K562 (cell line): ENCODE results near the gene SNX25. TPM values are rescaled to one million over a fixed set of nuclear protein-coding genes. Genes with fewer than 3 reads are reported as not detected.

Experiments used
- ARID1B ChIP-seq: fragments of 450-650 bp; IDR thresholded peaks from 2 replicates; pipeline ENCODE4 v1.6.1; 2016; ENCODE audit warnings: antibody characterized with exemption, mild to moderate bottlenecking, inconsistent platforms
- CSDE1 ChIP-seq, 2 experiments: fragments of 450-650 bp; IDR thresholded peaks; 2 replicates each; pipeline ENCODE4 v1.6.1; 2016; ENCODE audit warnings: mild to moderate bottlenecking in 1 of 2
- E2F3 ChIP-seq: fragments of 250-450 bp; sonication (Bioruptor Pico); IDR thresholded peaks from 2 replicates; pipeline ENCODE4 v1.4.0; 2020; ENCODE audit warnings: mild to moderate bottlenecking
- JUND ChIP-seq, 2 experiments: IDR thresholded peaks; 2 replicates in 1 of 2; 3 replicates in 1 of 2; pipeline ENCODE4 v1.6.1; 2011; ENCODE audit warnings: borderline replicate concordance in 2 of 2, low read depth in 2 of 2, low read length in 2 of 2, improper control_type of control experiment in 1 of 2, missing biosample characterization in 1 of 2, missing genetic modification characterization in 1 of 2, missing genetic modification reagents in 1 of 2
- MCM2 ChIP-seq: fragments of 450-650 bp; IDR thresholded peaks from 2 replicates; pipeline ENCODE4 v1.6.1; 2017; ENCODE audit warnings: low read depth, mild to moderate bottlenecking
- NFIC ChIP-seq: fragments of 450-650 bp; IDR thresholded peaks from 2 replicates; pipeline ENCODE4 v1.6.1; 2017; ENCODE audit warnings: mild to moderate bottlenecking, inconsistent platforms
- SIN3A ChIP-seq, 2 experiments: fragments of 150-350 bp in 1 of 2; IDR thresholded peaks; 2 replicates each; pipeline ENCODE4 v1.6.1; 2011 to 2016; ENCODE audit warnings: borderline replicate concordance in 2 of 2, low read depth in 2 of 2, low read length in 2 of 2, mild to moderate bottlenecking in 2 of 2, moderate library complexity in 2 of 2; ENCODE audit not compliant: control insufficient read depth in 1 of 2
- SRF ChIP-seq, 2 experiments: fragments of 250-450, 450-650 bp in 1 of 2; sonication (Bioruptor Pico) in 1 of 2; sonication (generic) in 1 of 2; formaldehyde crosslinking; IDR thresholded peaks; 2 replicates each; pipeline versions ENCODE4 v1.5.0 to v1.5.1; 2020 to 2022; ENCODE audit warnings: mild to moderate bottlenecking in 1 of 2, missing genetic modification reagents in 1 of 2
- TAL1 ChIP-seq: fragments of 450-650 bp; IDR thresholded peaks from 2 replicates; pipeline ENCODE4 v1.6.1; 2016; ENCODE audit warnings: mild to moderate bottlenecking
- ZC3H11A ChIP-seq: IDR thresholded peaks from 2 replicates; pipeline ENCODE4 v1.6.1; 2012; ENCODE audit warnings: low read depth, low read length, improper control_type of control experiment
- ZNF274 ChIP-seq: IDR thresholded peaks from 2 replicates; pipeline ENCODE4 v1.6.1; 2011; ENCODE audit warnings: low read depth, mild to moderate bottlenecking, low read length, moderate library complexity, borderline replicate concordance
- polyA plus RNA-seq, 8 experiments: library from polyadenylated mRNA; depleted of rRNA in 4 of 8; stranded (reverse) in 5 of 8; unstranded in 3 of 8; fragments of >200 nt; fragmentation: Nextera tagmentation in 2 of 8; fragmentation: Illumina TruSeq in 1 of 8; extraction: Ambion mirVana in 2 of 8; extraction: Trizol in 1 of 8; gene quantifications; 2 replicates each; pipeline versions ENCODE4 v1.2.1 to v1.2.3, GENCODE V29; 2011 to 2014; ENCODE audit warnings: inconsistent platforms in 1 of 8, missing spikeins in 1 of 8
- total RNA-seq, 7 experiments: library from RNA; depleted of rRNA in 6 of 7; stranded (reverse); fragments of >200 nt in 6 of 7; fragmentation: Illumina TruSeq in 2 of 7; extraction: Trizol in 2 of 7; gene quantifications; 2 replicates each; pipeline versions ENCODE4 v1.2.1 to v1.2.3, GENCODE V29; 2011 to 2021; ENCODE audit warnings: low replicate concordance in 1 of 7
- TF ChIP-seq, protein P1 (sequence below): fragments of 450-650 bp; IDR thresholded peaks from 2 replicates; pipeline ENCODE4 v1.6.1; 2016; ENCODE audit warnings: borderline replicate concordance
- TF ChIP-seq, protein P2 (sequence below): sonication (generic); formaldehyde crosslinking; IDR thresholded peaks from 2 replicates; pipeline ENCODE4 v1.8.0; 2022; ENCODE audit warnings: mild to moderate bottlenecking, missing genetic modification reagents

Gene SNX25
- total and polyA plus RNA-seq, 9 of the 15 experiments (the other 6 are each of a cell fraction or from before 2014, with no cell fraction given): 2.5 to 23.4 (median 13.3) TPM

DNA sequence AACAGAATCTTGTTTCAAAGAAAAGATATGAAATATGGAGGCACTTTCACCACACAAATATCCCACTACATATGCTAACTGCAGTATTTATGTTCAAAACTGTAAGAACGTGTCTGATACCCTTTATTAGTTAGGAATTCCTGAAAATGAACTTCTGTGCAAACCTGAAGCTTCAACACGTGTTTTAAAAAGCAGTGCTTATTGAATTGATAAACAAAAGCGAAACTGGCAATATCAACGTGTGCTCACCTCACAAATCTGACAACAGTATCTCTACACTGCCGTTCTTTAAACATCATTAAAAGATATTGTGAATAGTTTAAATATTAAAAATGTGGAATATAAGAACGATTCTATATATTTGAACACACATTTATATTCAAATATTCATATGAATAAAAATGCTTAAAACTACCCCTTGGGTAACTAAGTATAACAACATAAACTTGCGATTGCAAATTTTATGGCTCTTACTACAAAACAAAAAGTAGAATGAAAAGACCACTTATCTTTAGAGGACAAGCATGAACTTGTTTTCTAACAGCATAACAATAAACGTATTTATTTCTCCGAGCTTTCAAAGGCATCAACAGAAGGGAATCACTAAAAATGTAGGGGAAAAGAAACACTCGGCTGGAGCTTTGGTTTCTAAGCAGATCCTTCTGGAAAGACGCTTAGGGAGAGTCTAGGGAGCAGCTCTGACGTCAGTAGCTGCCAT lies 186.0 kb downstream of the SNX25 start, which contains the start of gene LRP2BP (continued):
- TF ChIP-seq, protein P1, sequence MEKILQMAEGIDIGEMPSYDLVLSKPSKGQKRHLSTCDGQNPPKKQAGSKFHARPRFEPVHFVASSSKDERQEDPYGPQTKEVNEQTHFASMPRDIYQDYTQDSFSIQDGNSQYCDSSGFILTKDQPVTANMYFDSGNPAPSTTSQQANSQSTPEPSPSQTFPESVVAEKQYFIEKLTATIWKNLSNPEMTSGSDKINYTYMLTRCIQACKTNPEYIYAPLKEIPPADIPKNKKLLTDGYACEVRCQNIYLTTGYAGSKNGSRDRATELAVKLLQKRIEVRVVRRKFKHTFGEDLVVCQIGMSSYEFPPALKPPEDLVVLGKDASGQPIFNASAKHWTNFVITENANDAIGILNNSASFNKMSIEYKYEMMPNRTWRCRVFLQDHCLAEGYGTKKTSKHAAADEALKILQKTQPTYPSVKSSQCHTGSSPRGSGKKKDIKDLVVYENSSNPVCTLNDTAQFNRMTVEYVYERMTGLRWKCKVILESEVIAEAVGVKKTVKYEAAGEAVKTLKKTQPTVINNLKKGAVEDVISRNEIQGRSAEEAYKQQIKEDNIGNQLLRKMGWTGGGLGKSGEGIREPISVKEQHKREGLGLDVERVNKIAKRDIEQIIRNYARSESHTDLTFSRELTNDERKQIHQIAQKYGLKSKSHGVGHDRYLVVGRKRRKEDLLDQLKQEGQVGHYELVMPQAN: peak; percentile 67; the same call in 1 of the 2 replicates
- peak; percentile 28; the same call in 1 of the 2 replicates for TF ChIP-seq ZC3H11A
- TF ChIP-seq ARID1B: no peak
- TF ChIP-seq JUND (IDR thresholded peaks at IDR 0.05; ENCODE audit: borderline replicate concordance, low read depth, low read length): no peak
- peak; percentile 18; the same call in 1 of the 3 replicates for TF ChIP-seq JUND (tag; IDR thresholded peaks at IDR 0.05; ENCODE audit: borderline replicate concordance, low read depth, low read length)
- no peak for TF ChIP-seq SIN3A (IDR thresholded peaks at IDR 0.05; ENCODE audit: borderline replicate concordance in 2 of 2, control insufficient read depth in 1 of 2, low read depth in 2 of 2, low read length in 2 of 2)
- no peak for TF ChIP-seq TAL1
- TF ChIP-seq CSDE1 (IDR thresholded peaks at IDR 0.05): peak in 1 of 2 experiments; percentile 22; a peak in 1 of 4 replicates
- TF ChIP-seq, protein P2, sequence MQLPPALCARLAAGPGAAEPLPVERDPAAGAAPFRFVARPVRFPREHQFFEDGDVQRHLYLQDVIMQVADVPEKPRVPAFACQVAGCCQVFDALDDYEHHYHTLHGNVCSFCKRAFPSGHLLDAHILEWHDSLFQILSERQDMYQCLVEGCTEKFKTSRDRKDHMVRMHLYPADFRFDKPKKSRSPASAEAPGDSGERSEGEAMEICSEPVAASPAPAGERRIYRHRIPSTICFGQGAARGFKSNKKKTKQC (CRISPR knock-in tag): no peak
- no peak for TF ChIP-seq SRF (CRISPR knock-in tag; IDR thresholded peaks at IDR 0.05)
- no peak for TF ChIP-seq NFIC
- TF ChIP-seq E2F3 (CRISPR knock-in tag): no peak
- no peak for TF ChIP-seq ZNF274
- no peak for TF ChIP-seq MCM2
- TF ChIP-seq, all 486 proteins: peak for 16
